ENCODE data around the gene SCN7A. TPM values are rescaled to one million over a fixed set of nuclear protein-coding genes. Genes with fewer than 3 reads are reported as not detected.

Gene SCN7A
- total RNA-seq, 1 donor from 2014 or later, result 15.0 TPM

GRCh38 chr2:166388481-166389070 lies 105.5 kb downstream of the SCN7A start:
- no peaks in the 10 kb centered on the region for H3K9me3 ChIP-seq
- no peak overlapping the region for H3K4me3 ChIP-seq
- intact Hi-C loops (cut with DNase I), result no loop called here
- H3K27ac ChIP-seq, result no peak overlapping the region
- H3K27me3 ChIP-seq, result no peaks in the 10 kb centered on the region
- no peaks in the 10 kb centered on the region for H3K36me3 ChIP-seq
- TF ChIP-seq POLR2A (IDR thresholded peaks at IDR 0.05), result no peak
- TF ChIP-seq POLR2AphosphoS5 (IDR thresholded peaks at IDR 0.05; ENCODE audit: insufficient read depth in 1 of 2, low read depth in 1 of 2), result no peak
- TF ChIP-seq CTCF (IDR thresholded peaks at IDR 0.05), result no peak
- DNase-seq (ENCODE audit: extremely low spot score in 2 of 2), result no peak
- H3K4me1 ChIP-seq, result no peaks in the 10 kb centered on the region

GRCh38 chr2:166385313-166385712 lies 108.7 kb downstream of the SCN7A start:
- no peaks in the 10 kb centered on the region for H3K27me3 ChIP-seq
- DNase-seq (ENCODE audit: extremely low spot score in 2 of 2), result no peak
- TF ChIP-seq POLR2A (IDR thresholded peaks at IDR 0.05) (no peak), POLR2AphosphoS5 (IDR thresholded peaks at IDR 0.05; ENCODE audit: insufficient read depth in 1 of 2, low read depth in 1 of 2) (no peak), CTCF (IDR thresholded peaks at IDR 0.05) (no peak)
- intact Hi-C loops (cut with DNase I), result no loop called here
- H3K9me3 ChIP-seq, result no peaks in the 10 kb centered on the region
- H3K27ac ChIP-seq, result no peak overlapping the region
- H3K36me3 ChIP-seq, result no peaks in the 10 kb centered on the region
- H3K4me1 ChIP-seq, result no peaks in the 10 kb centered on the region
- no peak overlapping the region for H3K4me3 ChIP-seq

GRCh38 chr2:166384774-166385173 lies 109.3 kb downstream of the SCN7A start:
- Histone ChIP-seq H3K36me3 (no peaks in the 10 kb centered on the region), H3K27ac (no peak overlapping the region), H3K27me3 (no peaks in the 10 kb centered on the region), H3K9me3 (no peaks in the 10 kb centered on the region), H3K4me3 (no peak overlapping the region), H3K4me1 (no peaks in the 10 kb centered on the region)
- intact Hi-C loops (cut with DNase I), result no loop called here
- TF ChIP-seq POLR2A (IDR thresholded peaks at IDR 0.05), result no peak
- TF ChIP-seq POLR2AphosphoS5 (IDR thresholded peaks at IDR 0.05; ENCODE audit: insufficient read depth in 1 of 2, low read depth in 1 of 2), result no peak
- no peak for TF ChIP-seq CTCF (IDR thresholded peaks at IDR 0.05)
- no peak for DNase-seq (ENCODE audit: extremely low spot score in 2 of 2)

GRCh38 chr2:166382448-166382847 lies 111.6 kb downstream of the SCN7A start:
- Histone ChIP-seq H3K36me3 (no peaks in the 10 kb centered on the region), H3K4me3 (no peak overlapping the region), H3K9me3 (no peaks in the 10 kb centered on the region), H3K4me1 (no peaks in the 10 kb centered on the region), H3K27me3 (no peaks in the 10 kb centered on the region), H3K27ac (no peak overlapping the region)
- no peak for DNase-seq (ENCODE audit: extremely low spot score in 2 of 2)
- intact Hi-C loops (cut with DNase I), result no loop called here
- TF ChIP-seq POLR2A (IDR thresholded peaks at IDR 0.05) (no peak), POLR2AphosphoS5 (IDR thresholded peaks at IDR 0.05; ENCODE audit: insufficient read depth in 1 of 2, low read depth in 1 of 2) (no peak), CTCF (IDR thresholded peaks at IDR 0.05) (no peak)

- H3K36me3 ChIP-seq, result no peaks in the 10 kb centered on the region
- H3K4me1 ChIP-seq, result peaks cover 2% of the 10 kb centered on the region
- DNase-seq (ENCODE audit: extremely low spot score in 2 of 2), result no peak
- H3K27me3 ChIP-seq, result no peaks in the 10 kb centered on the region
- no peak for TF ChIP-seq CTCF (IDR thresholded peaks at IDR 0.05)
- no peaks in the 10 kb centered on the region for H3K9me3 ChIP-seq
- no peak overlapping the region for H3K4me3 ChIP-seq
- intact Hi-C loops (cut with DNase I), result no loop called here
- H3K27ac ChIP-seq, result no peak overlapping the region
Measured at GRCh38 chr2:166380615-166381014, 113.4 kb downstream of the SCN7A start.
